Activated B cell treated with CpG ODN at 0.5 μM for 24 hours (primary cell): Measurements from ENCODE around the gene LBR. TPM values are rescaled to one million over a fixed set of nuclear protein-coding genes. Genes with fewer than 3 reads are reported as not detected.
A peak's percentile ranks its signal among the peaks of the same experiment; 100 is the strongest.

Source experiments
- ATAC-seq: fragments of 200-7000 bp; cut with Tn5 transposase; one replicate; pipeline ENCODE4 v1.10.0; 2021; ENCODE audit warnings: low read depth, mild to moderate bottlenecking, moderate library complexity
- CTCF ChIA-PET: fragments of 350-600 bp; sonication (Branson Sonifier 250); formaldehyde crosslinking; loops from one replicate; lab custom pipeline; 2021; ENCODE audit warnings: antibody characterized with exemption; lab: Charles Lee
- POLR2A ChIA-PET: fragments of 350-600 bp; sonication (Branson Sonifier 250); formaldehyde crosslinking; loops from one replicate; lab custom pipeline; 2021; ENCODE audit warnings: antibody characterized with exemption; lab: Charles Lee
- DNase-seq: peaks from one replicate; pipeline ENCODE4 v3.0.0; 2022
- H3K27ac Mint-ChIP-seq: one replicate; pipeline ENCODE4 v1.8.0; 2020; ENCODE audit warnings: mixed read lengths
- H3K27me3 Mint-ChIP-seq: one replicate; pipeline ENCODE4 v1.8.0; 2021; ENCODE audit warnings: mixed read lengths
- H3K36me3 Mint-ChIP-seq: one replicate; pipeline ENCODE4 v1.8.0; 2021; ENCODE audit warnings: low read depth, mixed read lengths
- H3K4me1 Mint-ChIP-seq: one replicate; pipeline ENCODE4 v1.8.0; 2021; ENCODE audit warnings: mixed read lengths
- H3K4me3 Mint-ChIP-seq: one replicate; pipeline ENCODE4 v1.8.0; 2020; ENCODE audit warnings: mild to moderate bottlenecking, mixed read lengths
- H3K9me3 Mint-ChIP-seq: one replicate; pipeline ENCODE4 v1.8.0; 2020; ENCODE audit warnings: mixed read lengths
- intact Hi-C: fragments of 100-400 bp; cut with micrococcal nuclease; formaldehyde crosslinking; loops from one replicate; pipeline ENCODE4 v1.15.1; 2024
- total RNA-seq: library from RNA; stranded (reverse); gene quantifications from 2 replicates; pipeline ENCODE4 v1.2.3, GENCODE V29; 2022
- TF ChIP-seq, protein P1 (sequence below): fragments of 200-600 bp; IDR thresholded peaks from one replicate; pipeline ENCODE4 v1.8.0; 2022; ENCODE audit warnings: antibody characterized with exemption, mild to moderate bottlenecking

The LBR gene
- total RNA-seq, 1 donor from 2014 or later, result 113 TPM

DNA sequence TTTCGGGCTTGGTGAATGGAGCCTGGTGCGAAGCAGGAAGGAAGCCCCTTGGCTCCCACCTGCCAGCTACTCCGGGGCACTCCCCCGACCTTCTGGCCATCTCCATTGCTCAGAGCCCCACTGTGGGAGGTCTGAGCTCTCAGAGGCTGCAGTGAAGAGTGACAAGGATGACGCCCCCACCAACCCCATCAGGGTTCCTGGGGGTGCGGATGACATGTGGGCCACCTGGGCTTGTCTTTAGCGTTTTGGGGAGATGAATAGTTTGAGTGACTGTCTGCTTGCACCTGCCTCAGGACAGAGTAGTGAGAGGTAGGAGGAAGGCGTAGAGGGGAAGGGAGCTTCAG is 43.2 kb upstream of the LBR start:
- H3K27ac Mint-ChIP-seq, result no peak overlapping the region
- CTCF ChIA-PET, result interaction anchor here (1.3 to 1.5 kb wide), 2 partner anchors 440 to 515 kb away, joined by 3 to 4 read pairs; no protein-coding TSS in a partner anchor

DNA sequence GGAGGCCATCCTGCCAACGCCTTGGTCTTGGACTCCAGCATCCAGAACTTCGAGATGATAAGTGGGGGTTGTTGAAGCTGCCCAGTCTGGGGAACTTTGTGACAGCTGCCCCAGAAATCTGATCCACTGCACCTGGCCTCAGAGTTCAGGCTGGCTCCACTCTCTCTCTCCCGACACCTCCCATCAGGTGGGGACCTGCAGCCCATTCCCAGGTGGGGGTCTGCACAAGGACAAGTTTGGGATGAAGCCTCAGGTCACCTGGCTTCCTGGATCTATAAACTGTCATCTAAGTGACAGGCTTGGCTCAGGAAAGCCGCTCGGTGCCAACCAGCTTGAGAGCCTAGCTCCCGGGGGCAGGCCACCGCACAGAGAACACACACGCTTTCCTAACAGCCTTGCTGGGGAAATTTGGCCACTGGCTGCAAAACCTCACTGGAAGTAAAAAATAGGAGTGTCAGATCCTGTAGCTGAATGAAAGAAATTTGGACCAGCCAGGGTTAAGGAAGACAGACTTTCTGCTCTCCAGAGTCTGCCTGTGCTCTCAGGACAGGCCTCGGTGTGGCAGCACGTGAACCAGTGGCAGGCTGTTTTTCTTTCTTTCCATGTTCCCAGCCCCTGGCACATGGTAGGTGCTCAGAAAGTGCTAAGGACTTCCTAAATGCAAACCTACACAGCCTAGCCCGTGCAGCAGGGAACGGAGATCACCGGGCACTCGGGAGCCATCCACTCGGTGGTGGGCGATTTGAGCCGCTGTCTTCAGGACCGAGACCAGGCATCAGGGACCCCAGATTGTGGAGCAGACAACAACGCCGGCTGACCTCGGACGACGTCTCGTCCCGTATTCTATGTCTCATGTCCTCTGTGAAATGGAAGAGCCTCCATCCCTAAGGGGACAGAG is 42.6 kb upstream of the LBR start:
- DNase-seq (no peak), ATAC-seq (no peak)
- Mint-ChIP-seq H3K9me3 (no peaks in the 10 kb centered on the region), H3K4me3 (no peak overlapping the region), H3K4me1 (peaks cover 38% of the 10 kb centered on the region), H3K27ac (no peak overlapping the region), H3K27me3 (no peaks in the 10 kb centered on the region), H3K36me3 (no peaks in the 10 kb centered on the region)
- intact Hi-C loops, result no loop called here
- TF ChIP-seq, protein P1, sequence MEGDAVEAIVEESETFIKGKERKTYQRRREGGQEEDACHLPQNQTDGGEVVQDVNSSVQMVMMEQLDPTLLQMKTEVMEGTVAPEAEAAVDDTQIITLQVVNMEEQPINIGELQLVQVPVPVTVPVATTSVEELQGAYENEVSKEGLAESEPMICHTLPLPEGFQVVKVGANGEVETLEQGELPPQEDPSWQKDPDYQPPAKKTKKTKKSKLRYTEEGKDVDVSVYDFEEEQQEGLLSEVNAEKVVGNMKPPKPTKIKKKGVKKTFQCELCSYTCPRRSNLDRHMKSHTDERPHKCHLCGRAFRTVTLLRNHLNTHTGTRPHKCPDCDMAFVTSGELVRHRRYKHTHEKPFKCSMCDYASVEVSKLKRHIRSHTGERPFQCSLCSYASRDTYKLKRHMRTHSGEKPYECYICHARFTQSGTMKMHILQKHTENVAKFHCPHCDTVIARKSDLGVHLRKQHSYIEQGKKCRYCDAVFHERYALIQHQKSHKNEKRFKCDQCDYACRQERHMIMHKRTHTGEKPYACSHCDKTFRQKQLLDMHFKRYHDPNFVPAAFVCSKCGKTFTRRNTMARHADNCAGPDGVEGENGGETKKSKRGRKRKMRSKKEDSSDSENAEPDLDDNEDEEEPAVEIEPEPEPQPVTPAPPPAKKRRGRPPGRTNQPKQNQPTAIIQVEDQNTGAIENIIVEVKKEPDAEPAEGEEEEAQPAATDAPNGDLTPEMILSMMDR, result no peak
- ChIA-PET POLR2A (interaction anchor here (0.6 to 4.4 kb wide), 3 partner anchors 27 to 413 kb away, joined by 3 to 168 read pairs (median 68); partner anchors contain the start of gene LBR), CTCF (interaction anchor here (1.3 kb wide), 1 partner anchor 516 kb away, joined by 3 read pairs; no protein-coding TSS in a partner anchor)

More for the DNA sequence above, 43.2 kb upstream of the LBR start:
- Mint-ChIP-seq H3K4me3 (no peak overlapping the region), H3K27me3 (no peaks in the 10 kb centered on the region), H3K9me3 (no peaks in the 10 kb centered on the region), H3K36me3 (no peaks in the 10 kb centered on the region), H3K4me1 (peaks cover 35% of the 10 kb centered on the region)
- intact Hi-C loops, result no loop called here
- no peak for ATAC-seq
- no peak for DNase-seq
- POLR2A ChIA-PET, result interaction anchor here (0.6 to 4.4 kb wide), 2 partner anchors 43 to 413 kb away, joined by 3 to 68 read pairs; partner anchors contain the start of gene LBR
- TF ChIP-seq, protein P1, result no peak

DNA sequence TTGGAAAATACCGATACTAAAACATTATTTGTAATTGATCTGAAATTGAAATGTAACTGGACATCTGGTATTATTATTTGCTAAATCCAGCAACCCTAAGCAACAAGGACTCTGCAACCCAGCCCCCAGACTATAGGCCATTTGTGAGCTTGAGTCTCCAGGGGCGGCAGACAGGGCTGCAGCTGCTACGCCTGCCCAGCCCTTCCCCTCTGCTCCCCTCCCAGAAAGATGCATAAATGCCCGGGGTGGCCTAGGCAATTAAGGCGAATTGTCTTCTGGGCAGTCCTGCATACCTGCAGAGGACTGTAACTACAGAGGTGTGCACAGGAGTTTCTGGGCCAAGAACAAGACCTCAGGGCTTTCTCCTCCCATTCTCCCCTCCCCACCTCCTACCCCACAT is 41.2 kb upstream of the LBR start:
- intact Hi-C loops, result loop anchor here (5.0 kb wide), 1 partner anchor 718 kb away; the partner anchor contains the start of gene ACBD3
- peak overlapping the region; percentile 98 for H3K27ac Mint-ChIP-seq
- peak overlapping the region; percentile 13 for H3K4me3 Mint-ChIP-seq
- ChIA-PET POLR2A (interaction anchor here (1.8 to 4.4 kb wide), 7 partner anchors 10 to 531 kb away, joined by 5 to 168 read pairs (median 34); partner anchors contain the start of genes LBR, PYCR2 and SDE2), CTCF (interaction anchor here (2.2 to 2.6 kb wide), 2 partner anchors 12 to 25 kb away, joined by 8 to 21 read pairs; no protein-coding TSS in a partner anchor)
- no peak for ATAC-seq
- no peaks in the 10 kb centered on the region for H3K9me3 Mint-ChIP-seq
- peaks cover 39% of the 10 kb centered on the region for H3K4me1 Mint-ChIP-seq
- no peak for DNase-seq
- no peaks in the 10 kb centered on the region for H3K36me3 Mint-ChIP-seq
- H3K27me3 Mint-ChIP-seq, result no peaks in the 10 kb centered on the region
- TF ChIP-seq, protein P1, result no peak

DNA sequence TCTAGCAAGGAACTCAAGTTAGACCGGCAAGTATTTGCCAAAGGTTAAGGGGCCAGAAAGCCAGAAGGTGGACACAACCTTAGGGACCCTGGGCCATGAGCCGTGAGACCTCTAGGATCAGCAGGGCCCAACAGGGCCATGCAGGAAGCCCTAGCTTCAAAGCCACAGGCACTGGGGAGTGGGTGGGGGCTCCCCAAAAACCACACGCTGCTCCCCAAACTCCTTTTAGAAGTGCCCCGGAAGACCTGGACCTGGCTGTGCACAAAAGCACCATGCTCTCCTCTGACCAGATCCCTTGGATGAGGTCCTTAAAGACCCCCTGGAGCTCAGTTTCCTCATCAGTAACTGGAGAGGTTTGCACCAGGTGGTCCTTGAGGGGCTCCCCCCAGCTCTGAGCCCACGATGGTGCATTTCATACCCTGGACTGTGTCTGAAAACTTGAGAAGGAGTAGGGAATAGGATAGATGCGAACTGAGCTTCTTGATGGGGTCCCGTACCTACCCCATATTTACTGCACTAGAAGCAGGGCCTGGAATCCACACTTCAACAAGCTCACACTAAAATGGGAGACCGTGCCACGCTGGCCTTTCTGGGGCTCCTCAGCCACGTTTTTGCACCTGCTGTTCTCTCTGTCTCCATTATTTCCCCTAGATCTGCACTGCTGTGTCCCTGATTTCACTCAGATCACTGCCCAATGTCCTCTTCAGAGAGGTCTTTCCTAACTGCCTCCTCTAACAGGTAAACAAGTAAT is 40.6 kb upstream of the LBR start:
- intact Hi-C loops, result loop anchor here (5.0 kb wide), 1 partner anchor 719 kb away; the partner anchor contains the start of gene ACBD3
- Mint-ChIP-seq H3K4me3 (peak overlapping the region; percentile 90), H3K27me3 (no peaks in the 10 kb centered on the region), H3K4me1 (peaks cover 38% of the 10 kb centered on the region), H3K36me3 (no peaks in the 10 kb centered on the region), H3K9me3 (no peaks in the 10 kb centered on the region), H3K27ac (peak overlapping the region; percentile 98)
- TF ChIP-seq, protein P1, result no peak
- ChIA-PET POLR2A (interaction anchor here (0.5 to 4.4 kb wide), 21 partner anchors 10 to 1290 kb away, joined by 3 to 168 read pairs (median 9); partner anchors contain the start of genes H3-3A, LBR, PARP1 and PYCR2), CTCF (interaction anchor here (1.0 to 2.6 kb wide), 7 partner anchors 9 to 519 kb away, joined by 3 to 21 read pairs (median 7); no protein-coding TSS in a partner anchor)
- no peak for ATAC-seq
- no peak for DNase-seq
